ENCODE results near the gene PHLDA2.

PHLDA2 gene

GRCh38 chr11:2881076-2881980 is 47.9 kb downstream of the PHLDA2 start:
- no peak for DNase-seq

GRCh38 chr11:2880646-2881045 is 48.6 kb downstream of the PHLDA2 start:
- DNase-seq = no peak

GRCh38 chr11:2878782-2879181 is 50.4 kb downstream of the PHLDA2 start:
- no peak for DNase-seq

Measured in C1 segment of cervical spinal cord (tissue), 14 donors.